Measurements from ENCODE around the gene TMEM61. TPM values are rescaled to one million over a fixed set of nuclear protein-coding genes. Genes with fewer than 3 reads are reported as not detected.

TMEM61 gene
- polyA plus RNA-seq, 1 of the 3 experiments (the other 2 are of a cell fraction), result not detected

GRCh38 chr1:55039342-55040082, 59.1 kb downstream of the TMEM61 start, which contains the start of gene PCSK9:
TSS of gene PCSK9 (plus strand) at chr1:55039548. CDS start at chr1:55039838, 290 bp downstream.
- DNase-seq, result peak; percentile 73
- 3% methylated on average over 10 of the region's 67 CpGs for WGBS (ENCODE audit: low lambda C conversion rate)
- no peaks in the 10 kb centered on the region for H4K20me1 ChIP-seq (ENCODE audit: insufficient read depth)
- TF ChIP-seq TAF1 (IDR thresholded peaks at IDR 0.05; ENCODE audit: borderline replicate concordance, low read depth, low read length) (no peak), CHD2 (IDR thresholded peaks at IDR 0.05; ENCODE audit: low read length, partially characterized antibody) (no peak), SMC3 (IDR thresholded peaks at IDR 0.05; ENCODE audit: low read depth, low read length) (no peak), RCOR1 (IDR thresholded peaks at IDR 0.05; ENCODE audit: low read length) (no peak), TEAD4 (IDR thresholded peaks at IDR 0.05; ENCODE audit: borderline replicate concordance, insufficient read depth) (no peak), NRF1 (IDR thresholded peaks at IDR 0.05; ENCODE audit: low read depth, low read length) (no peak), SIN3A (IDR thresholded peaks at IDR 0.05; ENCODE audit: borderline replicate concordance, low read depth, low read length) (no peak), RXRA (IDR thresholded peaks at IDR 0.05; ENCODE audit: borderline replicate concordance, low read depth) (no peak), POLR2AphosphoS5 (IDR thresholded peaks at IDR 0.05; ENCODE audit: low read depth, low read length) (no peak), RFX5 (IDR thresholded peaks at IDR 0.05; ENCODE audit: low read length) (no peak), MXI1 (IDR thresholded peaks at IDR 0.05; ENCODE audit: low read depth, low read length) (no peak), USF2 (IDR thresholded peaks at IDR 0.05; ENCODE audit: borderline replicate concordance, low read depth, low read length) (no peak), EP300 (IDR thresholded peaks at IDR 0.05; ENCODE audit: borderline replicate concordance in 1 of 2, low read depth in 1 of 2, low read length in 1 of 2) (no peak), MEF2A (IDR thresholded peaks at IDR 0.05; ENCODE audit: borderline replicate concordance, low read depth) (no peak)
- TF ChIP-seq, protein P1, sequence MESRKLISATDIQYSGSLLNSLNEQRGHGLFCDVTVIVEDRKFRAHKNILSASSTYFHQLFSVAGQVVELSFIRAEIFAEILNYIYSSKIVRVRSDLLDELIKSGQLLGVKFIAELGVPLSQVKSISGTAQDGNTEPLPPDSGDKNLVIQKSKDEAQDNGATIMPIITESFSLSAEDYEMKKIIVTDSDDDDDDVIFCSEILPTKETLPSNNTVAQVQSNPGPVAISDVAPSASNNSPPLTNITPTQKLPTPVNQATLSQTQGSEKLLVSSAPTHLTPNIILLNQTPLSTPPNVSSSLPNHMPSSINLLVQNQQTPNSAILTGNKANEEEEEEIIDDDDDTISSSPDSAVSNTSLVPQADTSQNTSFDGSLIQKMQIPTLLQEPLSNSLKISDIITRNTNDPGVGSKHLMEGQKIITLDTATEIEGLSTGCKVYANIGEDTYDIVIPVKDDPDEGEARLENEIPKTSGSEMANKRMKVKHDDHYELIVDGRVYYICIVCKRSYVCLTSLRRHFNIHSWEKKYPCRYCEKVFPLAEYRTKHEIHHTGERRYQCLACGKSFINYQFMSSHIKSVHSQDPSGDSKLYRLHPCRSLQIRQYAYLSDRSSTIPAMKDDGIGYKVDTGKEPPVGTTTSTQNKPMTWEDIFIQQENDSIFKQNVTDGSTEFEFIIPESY (IDR thresholded peaks at IDR 0.05; ENCODE audit: borderline replicate concordance, low read depth), result no peak
- H3K27me3 ChIP-seq (ENCODE audit: insufficient read depth), result peaks cover 58% of the 10 kb centered on the region
- no peaks in the 10 kb centered on the region for H3K9me3 ChIP-seq
- no peak within 1 kb of the TSS for H3K9ac ChIP-seq
- ChIA-PET POLR2A (interaction anchor here (1.5 kb wide), 1 partner anchor 10 kb away, joined by 5 read pairs; no protein-coding TSS in a partner anchor), CTCF (interaction anchor here (1.1 to 3.0 kb wide), 3 partner anchors 9 to 88 kb away, joined by 5 to 15 read pairs (median 7); no protein-coding TSS in a partner anchor)
- no peaks in the 10 kb centered on the region for H3K36me3 ChIP-seq (replicated peaks in 1 of 2; ENCODE audit: control insufficient read depth in 1 of 2, insufficient read depth in 2 of 2, low read length in 1 of 2)
- no peaks in the 10 kb centered on the region for H3K79me2 ChIP-seq (ENCODE audit: insufficient read depth)
- H3K27ac ChIP-seq (ENCODE audit: low read depth in 2 of 2, low read length in 1 of 2), result no peak within 1 kb of the TSS
- H3K9me2 ChIP-seq, result no peaks in the 10 kb centered on the region
- H3F3A ChIP-seq (replicated peaks; ENCODE audit: insufficient read depth), result no peaks in the 10 kb centered on the region
- peak within 1 kb of the TSS; percentile 9 to 20; a peak in 2 of 4 replicates for H3K4me3 ChIP-seq (ENCODE audit: low read depth in 2 of 2, low read length in 1 of 2)
- H3K4me1 ChIP-seq (ENCODE audit: control insufficient read depth in 1 of 2, insufficient read depth in 2 of 2, low read depth in 1 of 2, low read length in 1 of 2), result peaks cover 0 to 16% of the 10 kb centered on the region in 2 experiments; a peak in 1 of 4 replicates
- no peak within 1 kb of the TSS for H2AFZ ChIP-seq (ENCODE audit: low read depth)
- peak within 1 kb of the TSS; percentile 62; the same call in 1 of the 2 replicates for H3K4me2 ChIP-seq

All from SK-N-SH (cell line).